Glutamatergic neuron (in vitro differentiated cells): ENCODE data around the gene ANKRD33B. TPM values are rescaled to one million over a fixed set of nuclear protein-coding genes. Genes with fewer than 3 reads are reported as not detected.

ENCODE experiments used
- DNase-seq: peaks from one replicate; pipeline ENCODE4 v3.0.0; 2022
- H3K27ac Mint-ChIP-seq: one replicate; pipeline ENCODE4 v1.8.0; 2020; ENCODE audit warnings: mild to moderate bottlenecking, mixed read lengths, inconsistent platforms; ENCODE audit not compliant: unreplicated experiment
- H3K27me3 Mint-ChIP-seq: one replicate; pipeline ENCODE4 v1.8.0; 2020; ENCODE audit warnings: mild to moderate bottlenecking, moderate library complexity, mixed read lengths, inconsistent platforms; ENCODE audit not compliant: unreplicated experiment
- H3K36me3 Mint-ChIP-seq: one replicate; pipeline ENCODE4 v1.8.0; 2020; ENCODE audit warnings: mild to moderate bottlenecking, mixed read lengths, inconsistent platforms; ENCODE audit not compliant: unreplicated experiment
- H3K4me1 Mint-ChIP-seq: one replicate; pipeline ENCODE4 v1.8.0; 2020; ENCODE audit warnings: mild to moderate bottlenecking, low read depth, mixed read lengths, inconsistent platforms; ENCODE audit not compliant: unreplicated experiment
- H3K4me3 Mint-ChIP-seq: one replicate; pipeline ENCODE4 v1.8.0; 2020; ENCODE audit warnings: mild to moderate bottlenecking, mixed read lengths, inconsistent platforms; ENCODE audit not compliant: unreplicated experiment
- H3K9me3 Mint-ChIP-seq: one replicate; pipeline ENCODE4 v1.8.0; 2020; ENCODE audit warnings: mild to moderate bottlenecking, moderate library complexity, mixed read lengths, inconsistent platforms; ENCODE audit not compliant: unreplicated experiment
- total RNA-seq: library from RNA; stranded (reverse); fragmentation: NEBNext Ultra II Directional; extraction: Animal tissue kit (Norgen Biotek cat#: 25700); gene quantifications from one replicate; pipeline ENCODE4 v1.2.1, GENCODE V29; 2021; ENCODE audit not compliant: unreplicated experiment
- TF ChIP-seq, protein P1 (sequence below): fragments of 200-600 bp; sonication (generic); IDR thresholded peaks from one replicate; pipeline ENCODE4 v1.5.0; 2021; ENCODE audit not compliant: partially characterized antibody, unreplicated experiment

ANKRD33B gene
- total RNA-seq, 1 donor from 2014 or later, result 14.5 TPM

DNA sequence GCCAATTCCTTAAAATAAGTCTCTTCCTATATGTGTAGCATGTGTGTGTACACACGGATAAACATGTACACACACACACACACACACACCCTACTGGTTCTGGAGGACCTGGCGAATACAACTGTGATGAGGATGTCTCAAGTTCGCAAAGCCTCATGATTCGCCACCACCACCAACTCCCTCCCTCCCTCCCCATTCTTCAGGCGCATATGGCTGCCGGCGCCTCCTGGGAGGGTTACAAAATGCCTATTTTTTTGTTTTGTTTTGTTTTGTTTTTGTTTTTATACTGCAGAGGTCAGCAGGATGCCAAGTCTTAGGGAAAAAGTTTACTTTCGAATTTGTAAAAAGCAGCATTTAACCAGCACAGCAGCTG is 109.1 kb downstream of the ANKRD33B start:
- TF ChIP-seq, protein P1, sequence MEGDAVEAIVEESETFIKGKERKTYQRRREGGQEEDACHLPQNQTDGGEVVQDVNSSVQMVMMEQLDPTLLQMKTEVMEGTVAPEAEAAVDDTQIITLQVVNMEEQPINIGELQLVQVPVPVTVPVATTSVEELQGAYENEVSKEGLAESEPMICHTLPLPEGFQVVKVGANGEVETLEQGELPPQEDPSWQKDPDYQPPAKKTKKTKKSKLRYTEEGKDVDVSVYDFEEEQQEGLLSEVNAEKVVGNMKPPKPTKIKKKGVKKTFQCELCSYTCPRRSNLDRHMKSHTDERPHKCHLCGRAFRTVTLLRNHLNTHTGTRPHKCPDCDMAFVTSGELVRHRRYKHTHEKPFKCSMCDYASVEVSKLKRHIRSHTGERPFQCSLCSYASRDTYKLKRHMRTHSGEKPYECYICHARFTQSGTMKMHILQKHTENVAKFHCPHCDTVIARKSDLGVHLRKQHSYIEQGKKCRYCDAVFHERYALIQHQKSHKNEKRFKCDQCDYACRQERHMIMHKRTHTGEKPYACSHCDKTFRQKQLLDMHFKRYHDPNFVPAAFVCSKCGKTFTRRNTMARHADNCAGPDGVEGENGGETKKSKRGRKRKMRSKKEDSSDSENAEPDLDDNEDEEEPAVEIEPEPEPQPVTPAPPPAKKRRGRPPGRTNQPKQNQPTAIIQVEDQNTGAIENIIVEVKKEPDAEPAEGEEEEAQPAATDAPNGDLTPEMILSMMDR, result no peak
- peaks cover 5% of the 10 kb centered on the region for H3K27me3 Mint-ChIP-seq

DNA sequence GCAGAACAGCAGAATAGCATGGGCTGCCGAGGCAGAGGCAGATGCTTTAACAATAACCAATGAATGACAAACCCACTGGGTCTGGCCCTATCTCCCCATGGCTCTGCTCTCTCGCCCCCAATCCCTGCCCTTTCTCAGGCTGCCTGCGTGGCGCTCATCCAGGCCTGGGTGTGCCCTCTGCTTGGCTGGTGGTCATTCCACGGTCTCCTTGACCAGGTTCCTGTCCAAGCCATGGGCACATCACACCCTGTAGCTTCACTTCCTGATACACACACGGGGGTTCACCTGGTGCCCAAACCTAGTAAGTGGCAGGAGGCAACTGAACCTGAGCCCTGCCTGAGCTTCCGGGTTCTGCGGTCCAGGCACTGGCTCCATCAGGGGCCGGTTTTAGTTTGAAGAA is 109.5 kb downstream of the ANKRD33B start:
- H3K4me3 Mint-ChIP-seq, result no peak overlapping the region
- no peak overlapping the region for H3K27ac Mint-ChIP-seq
- TF ChIP-seq, protein P1, result no peak
- H3K9me3 Mint-ChIP-seq, result peaks cover 5% of the 10 kb centered on the region
- H3K36me3 Mint-ChIP-seq, result peaks cover 21% of the 10 kb centered on the region
- H3K4me1 Mint-ChIP-seq, result peaks cover 8% of the 10 kb centered on the region
- H3K27me3 Mint-ChIP-seq, result peaks cover 5% of the 10 kb centered on the region
- no peak for DNase-seq

More for the DNA sequence above, 109.1 kb downstream of the ANKRD33B start:
- H3K9me3 Mint-ChIP-seq, result peaks cover 5% of the 10 kb centered on the region
- no peak for DNase-seq
- no peak overlapping the region for H3K4me3 Mint-ChIP-seq
- H3K4me1 Mint-ChIP-seq, result peaks cover 8% of the 10 kb centered on the region
- H3K27ac Mint-ChIP-seq, result no peak overlapping the region
- H3K36me3 Mint-ChIP-seq, result peaks cover 20% of the 10 kb centered on the region

DNA sequence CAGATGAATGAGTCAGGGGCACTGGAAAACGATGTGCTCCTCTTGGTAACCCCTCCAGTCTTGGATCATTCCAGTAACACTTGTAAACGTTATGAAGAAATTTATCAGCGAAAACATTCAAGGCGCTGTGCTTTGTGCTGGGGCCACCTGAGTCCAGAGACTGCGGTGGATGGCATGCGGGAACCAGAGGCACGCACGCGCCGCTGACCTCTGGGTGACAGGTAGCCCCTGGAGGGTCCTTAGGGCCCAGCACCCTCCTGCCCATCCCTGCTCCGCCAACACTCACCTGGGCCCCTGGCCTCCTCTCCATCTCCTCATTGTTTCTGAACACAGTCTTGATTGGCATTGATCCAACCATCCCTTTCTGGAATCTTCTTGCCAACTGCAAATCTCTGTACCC is 110.2 kb downstream of the ANKRD33B start:
- Mint-ChIP-seq H3K27ac (no peak overlapping the region), H3K4me3 (no peak overlapping the region), H3K27me3 (peaks cover 5% of the 10 kb centered on the region), H3K4me1 (peaks cover 8% of the 10 kb centered on the region), H3K36me3 (peaks cover 21% of the 10 kb centered on the region), H3K9me3 (peaks cover 5% of the 10 kb centered on the region)
- TF ChIP-seq, protein P1, result no peak
- DNase-seq, result no peak

DNA sequence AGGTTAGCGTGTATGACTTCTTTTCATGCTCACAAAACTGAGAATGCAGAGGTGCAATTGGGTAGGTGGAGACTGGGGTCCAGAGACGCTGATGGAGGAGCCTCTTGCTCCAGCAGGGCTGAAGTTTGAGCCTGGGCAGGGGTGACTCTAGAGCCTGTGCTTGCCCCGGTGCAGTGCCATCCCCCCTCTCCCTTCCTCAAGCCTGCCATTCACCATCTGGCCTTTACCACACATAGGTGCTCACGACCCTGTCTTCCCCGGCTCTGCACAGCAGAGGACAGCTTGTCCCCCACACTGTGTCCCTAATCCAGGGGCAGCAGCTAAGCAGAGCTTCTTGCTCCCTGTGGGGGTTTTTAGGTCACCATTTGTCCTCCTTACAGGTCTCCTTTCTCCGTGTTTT is 110.7 kb downstream of the ANKRD33B start:
- H3K4me1 Mint-ChIP-seq, result peaks cover 8% of the 10 kb centered on the region
- peaks cover 21% of the 10 kb centered on the region for H3K36me3 Mint-ChIP-seq
- H3K27ac Mint-ChIP-seq, result no peak overlapping the region
- no peak for DNase-seq
- peaks cover 5% of the 10 kb centered on the region for H3K27me3 Mint-ChIP-seq
- H3K9me3 Mint-ChIP-seq, result peaks cover 5% of the 10 kb centered on the region
- H3K4me3 Mint-ChIP-seq, result no peak overlapping the region
- TF ChIP-seq, protein P1, result no peak

DNA sequence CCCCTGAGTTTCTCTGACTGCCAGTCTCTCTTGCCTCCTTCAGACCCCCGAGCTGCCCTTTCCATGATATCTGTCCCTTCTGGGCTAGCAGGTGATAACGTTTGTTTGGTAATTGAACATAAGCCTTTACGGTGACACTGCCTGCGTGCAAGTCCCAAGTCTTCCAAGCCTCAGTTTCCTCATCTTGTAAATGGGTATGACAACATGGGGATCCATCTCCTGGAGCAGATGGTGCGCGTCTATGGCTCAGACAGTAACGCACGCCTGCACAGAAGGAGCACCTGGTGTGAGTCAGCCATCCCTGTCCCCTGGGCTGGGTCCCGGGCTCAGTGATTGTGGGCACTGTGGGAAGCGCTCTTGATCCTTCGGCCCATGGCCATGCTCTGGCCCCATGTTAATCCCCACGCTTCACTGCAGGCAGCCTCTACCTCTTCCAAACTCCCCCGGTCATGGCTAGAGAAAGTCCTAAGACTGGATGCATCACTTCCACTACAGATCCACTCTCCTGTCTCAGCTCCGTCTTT is 111.4 kb downstream of the ANKRD33B start:
- peaks cover 6% of the 10 kb centered on the region for H3K9me3 Mint-ChIP-seq
- peaks cover 21% of the 10 kb centered on the region for H3K36me3 Mint-ChIP-seq
- TF ChIP-seq, protein P1, result no peak
- peaks cover 8% of the 10 kb centered on the region for H3K4me1 Mint-ChIP-seq
- H3K27ac Mint-ChIP-seq, result no peak overlapping the region
- DNase-seq, result no peak
- no peak overlapping the region for H3K4me3 Mint-ChIP-seq
- H3K27me3 Mint-ChIP-seq, result peaks cover 5% of the 10 kb centered on the region
